DLD1 (cell line): ENCODE measurements around the gene CBARP.
"Not testable (repeated sequence)": the region's sequence is repeated elsewhere in the genome, so short reads cannot be mapped to it uniquely, and the experiment has no call there.

Source experiments
- in situ Hi-C: cut with HindIII; loops from 2 replicates; pipeline ENCODE4 v1.10.0; 2017; ENCODE audit warnings: low sequenced_read_pairs

The CBARP gene

GRCh38 chr19:1254081-1254527 lies 16.3 kb upstream of the CBARP start:
- in situ Hi-C loops: no loop called here

GRCh38 chr19:1253514-1254080 lies 15.8 kb upstream of the CBARP start:
- in situ Hi-C loops: no loop called here

GRCh38 chr19:1252821-1253513 lies 15.2 kb upstream of the CBARP start:
- in situ Hi-C loops: no loop called here

- in situ Hi-C loops: no loop called here
Observed at GRCh38 chr19:1252221-1252820, 14.5 kb upstream of the CBARP start.

GRCh38 chr19:1251330-1252220 lies 13.8 kb upstream of the CBARP start:
- in situ Hi-C loops: no loop called here

GRCh38 chr19:1250437-1251260 lies 12.8 kb upstream of the CBARP start:
- in situ Hi-C loops: no loop called here

GRCh38 chr19:1249990-1250436 lies 12.2 kb upstream of the CBARP start:
- in situ Hi-C loops: no loop called here

GRCh38 chr19:1249298-1249989 lies 11.6 kb upstream of the CBARP start:
- in situ Hi-C loops: no loop called here

GRCh38 chr19:1248786-1249297 lies 11.0 kb upstream of the CBARP start:
- in situ Hi-C loops: no loop called here

GRCh38 chr19:1248139-1248785 lies 10.5 kb upstream of the CBARP start, which contains the start of gene MIDN:
Gene MIDN (plus strand): TSS chr19:1248583. CDS start chr19:1250297, 1,714 bp downstream.
- in situ Hi-C loops: no loop called here

- in situ Hi-C loops: no loop called here
Observed at GRCh38 chr19:1247748-1248138, 9.9 kb upstream of the CBARP start.

- in situ Hi-C loops: not testable (repeated sequence)
Observed at GRCh38 chr19:1246265-1247087, 8.7 kb upstream of the CBARP start.

GRCh38 chr19:1245494-1246264 lies 7.9 kb upstream of the CBARP start:
- in situ Hi-C loops: no loop called here

- in situ Hi-C loops: no loop called here
Observed at GRCh38 chr19:1244693-1245451, 7.1 kb upstream of the CBARP start.

- in situ Hi-C loops: no loop called here
Observed at GRCh38 chr19:1243768-1244692, 6.2 kb upstream of the CBARP start.
